Measurements from ENCODE around the gene CDC27. TPM values are rescaled to one million over a fixed set of nuclear protein-coding genes. Genes with fewer than 3 reads are reported as not detected.

The CDC27 gene
- total RNA-seq, 1 donor from 2014 or later, result 137 TPM

GRCh38 chr17:47200325-47200664 is 11.2 kb upstream of the CDC27 start:
- H3K4me3 Mint-ChIP-seq (ENCODE audit: unreplicated experiment), result no peak overlapping the region
- H3K36me3 ChIP-seq (ENCODE audit: insufficient read depth, low read length), result no peaks in the 10 kb centered on the region
- no peaks in the 10 kb centered on the region for H3K79me2 ChIP-seq (ENCODE audit: insufficient read depth, low read length)
- H3K27me3 ChIP-seq (ENCODE audit: insufficient read depth, low read length), result no peaks in the 10 kb centered on the region
- H4K20me1 ChIP-seq (ENCODE audit: insufficient read depth, low read length), result no peaks in the 10 kb centered on the region
- no peaks in the 10 kb centered on the region for H3K9me3 ChIP-seq (ENCODE audit: insufficient read depth, low read depth, low read length)
- H3K4me1 Mint-ChIP-seq (ENCODE audit: low read depth, unreplicated experiment), result peaks cover 26% of the 10 kb centered on the region
- no peaks in the 10 kb centered on the region for H3K9me3 Mint-ChIP-seq (ENCODE audit: unreplicated experiment)
- H3K9ac ChIP-seq (ENCODE audit: low read length), result no peak overlapping the region
- no peaks in the 10 kb centered on the region for H3K27me3 Mint-ChIP-seq (ENCODE audit: low read depth, unreplicated experiment)
- FAIRE-seq (no peak), DNase-seq (ENCODE audit: low read depth) (no peak)
- peaks cover 2% of the 10 kb centered on the region for H3K36me3 Mint-ChIP-seq (ENCODE audit: low read depth, unreplicated experiment)
- no peak overlapping the region for H2AFZ ChIP-seq (ENCODE audit: low read depth, low read length)
- no peak overlapping the region for H3K27ac ChIP-seq (ENCODE audit: low read depth, low read length)
- TF ChIP-seq EZH2 (IDR thresholded peaks at IDR 0.05; ENCODE audit: insufficient read depth, low read length) (no peak), CTCF (IDR thresholded peaks at IDR 0.05; ENCODE audit: insufficient read depth, low read depth, low read length) (no peak)
- no peak overlapping the region for H3K4me3 ChIP-seq (ENCODE audit: insufficient read depth, low read depth, low read length)
- H3K4me1 ChIP-seq (ENCODE audit: insufficient read depth, low read length), result peaks cover 17% of the 10 kb centered on the region
- no peak overlapping the region for H3K27ac Mint-ChIP-seq (ENCODE audit: unreplicated experiment)
- H3K4me2 ChIP-seq (ENCODE audit: low read length), result no peak overlapping the region

GRCh38 chr17:47199627-47200324 is 10.7 kb upstream of the CDC27 start:
- no peaks in the 10 kb centered on the region for H3K36me3 ChIP-seq (ENCODE audit: insufficient read depth, low read length)
- H3K4me2 ChIP-seq (ENCODE audit: low read length), result no peak overlapping the region
- Mint-ChIP-seq H3K4me1 (ENCODE audit: low read depth, unreplicated experiment) (peaks cover 21% of the 10 kb centered on the region), H3K36me3 (ENCODE audit: low read depth, unreplicated experiment) (peaks cover 2% of the 10 kb centered on the region), H3K4me3 (ENCODE audit: unreplicated experiment) (no peak overlapping the region), H3K27ac (ENCODE audit: unreplicated experiment) (no peak overlapping the region), H3K9me3 (ENCODE audit: unreplicated experiment) (no peaks in the 10 kb centered on the region), H3K27me3 (ENCODE audit: low read depth, unreplicated experiment) (no peaks in the 10 kb centered on the region)
- DNase-seq (ENCODE audit: low read depth), result no peak
- no peak overlapping the region for H3K9ac ChIP-seq (ENCODE audit: low read length)
- no peak for TF ChIP-seq CTCF (IDR thresholded peaks at IDR 0.05; ENCODE audit: insufficient read depth, low read depth, low read length)
- no peak for TF ChIP-seq EZH2 (IDR thresholded peaks at IDR 0.05; ENCODE audit: insufficient read depth, low read length)
- H3K9me3 ChIP-seq (ENCODE audit: insufficient read depth, low read depth, low read length), result no peaks in the 10 kb centered on the region
- no peaks in the 10 kb centered on the region for H4K20me1 ChIP-seq (ENCODE audit: insufficient read depth, low read length)
- no peaks in the 10 kb centered on the region for H3K27me3 ChIP-seq (ENCODE audit: insufficient read depth, low read length)
- no peaks in the 10 kb centered on the region for H3K79me2 ChIP-seq (ENCODE audit: insufficient read depth, low read length)
- H3K4me3 ChIP-seq (ENCODE audit: insufficient read depth, low read depth, low read length), result no peak overlapping the region
- no peak overlapping the region for H3K27ac ChIP-seq (ENCODE audit: low read depth, low read length)
- peaks cover 11% of the 10 kb centered on the region for H3K4me1 ChIP-seq (ENCODE audit: insufficient read depth, low read length)
- no peak for FAIRE-seq
- no peak overlapping the region for H2AFZ ChIP-seq (ENCODE audit: low read depth, low read length)

GRCh38 chr17:47197821-47198220 is 8.7 kb upstream of the CDC27 start:
- DNase-seq (ENCODE audit: low read depth) (peak; percentile 16), FAIRE-seq (no peak)
- Histone ChIP-seq H2AFZ (ENCODE audit: low read depth, low read length) (no peak overlapping the region), H3K4me1 (ENCODE audit: insufficient read depth, low read length) (no peaks in the 10 kb centered on the region), H3K9me3 (ENCODE audit: insufficient read depth, low read depth, low read length) (no peaks in the 10 kb centered on the region), H3K4me3 (ENCODE audit: insufficient read depth, low read depth, low read length) (no peak overlapping the region), H3K36me3 (ENCODE audit: insufficient read depth, low read length) (no peaks in the 10 kb centered on the region), H3K27me3 (ENCODE audit: insufficient read depth, low read length) (no peaks in the 10 kb centered on the region), H3K27ac (ENCODE audit: low read depth, low read length) (no peak overlapping the region), H3K79me2 (ENCODE audit: insufficient read depth, low read length) (no peaks in the 10 kb centered on the region), H3K9ac (ENCODE audit: low read length) (no peak overlapping the region), H3K4me2 (ENCODE audit: low read length) (no peak overlapping the region), H4K20me1 (ENCODE audit: insufficient read depth, low read length) (no peaks in the 10 kb centered on the region)
- H3K4me1 Mint-ChIP-seq (ENCODE audit: low read depth, unreplicated experiment), result peaks cover 7% of the 10 kb centered on the region
- H3K27ac Mint-ChIP-seq (ENCODE audit: unreplicated experiment), result peak overlapping the region; percentile 53
- no peaks in the 10 kb centered on the region for H3K9me3 Mint-ChIP-seq (ENCODE audit: unreplicated experiment)
- peaks cover 2% of the 10 kb centered on the region for H3K36me3 Mint-ChIP-seq (ENCODE audit: low read depth, unreplicated experiment)
- no peaks in the 10 kb centered on the region for H3K27me3 Mint-ChIP-seq (ENCODE audit: low read depth, unreplicated experiment)
- no peak overlapping the region for H3K4me3 Mint-ChIP-seq (ENCODE audit: unreplicated experiment)
- TF ChIP-seq EZH2 (IDR thresholded peaks at IDR 0.05; ENCODE audit: insufficient read depth, low read length), result no peak
- no peak for TF ChIP-seq CTCF (IDR thresholded peaks at IDR 0.05; ENCODE audit: insufficient read depth, low read depth, low read length)
